Measurements from ENCODE around the gene TUBB6. TPM values are rescaled to one million over a fixed set of nuclear protein-coding genes. Genes with fewer than 3 reads are reported as not detected.

The TUBB6 gene
- total and polyA plus RNA-seq, 11 donors, result 64.8 to 800 (median 126) TPM

DNA sequence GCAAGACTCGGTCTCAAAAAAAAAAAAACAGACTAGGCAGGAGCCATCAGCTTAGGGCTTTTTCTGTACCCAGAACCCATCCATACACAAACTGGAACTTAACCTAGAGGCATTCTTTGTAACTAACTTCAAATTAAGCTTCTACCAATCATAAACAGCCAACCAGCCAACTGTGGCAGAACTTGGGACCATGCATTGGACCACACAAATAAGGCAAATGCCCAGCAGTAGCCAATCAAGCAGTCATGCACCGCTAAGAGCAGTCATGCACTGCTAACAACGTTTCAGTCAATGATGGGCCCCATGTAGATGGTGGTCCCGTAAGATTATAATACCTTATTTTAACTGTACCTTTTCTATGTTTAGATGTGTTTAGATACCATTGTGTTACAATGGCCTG is 22.7 kb downstream of the TUBB6 start:
- peaks cover 0 to 94% (median 77%) of the 10 kb centered on the region in 9 donors for H3K36me3 ChIP-seq
- ATAC-seq (no peak), DNase-seq (peak in 1 of 5 donors; percentile 2)
- no peaks in the 10 kb centered on the region for H3K9me3 ChIP-seq
- H3K4me3 ChIP-seq, result no peak overlapping the region
- 76 to 86% (median 81%) methylated on average over 4 of the region's 4 CpGs for WGBS, 4 donors
- intact Hi-C loops (cut with DNase I), result no loop called here
- no peaks in the 10 kb centered on the region for H3K27me3 ChIP-seq
- TF ChIP-seq POLR2A (IDR thresholded peaks at IDR 0.05), result no peak
- TF ChIP-seq, protein P1, sequence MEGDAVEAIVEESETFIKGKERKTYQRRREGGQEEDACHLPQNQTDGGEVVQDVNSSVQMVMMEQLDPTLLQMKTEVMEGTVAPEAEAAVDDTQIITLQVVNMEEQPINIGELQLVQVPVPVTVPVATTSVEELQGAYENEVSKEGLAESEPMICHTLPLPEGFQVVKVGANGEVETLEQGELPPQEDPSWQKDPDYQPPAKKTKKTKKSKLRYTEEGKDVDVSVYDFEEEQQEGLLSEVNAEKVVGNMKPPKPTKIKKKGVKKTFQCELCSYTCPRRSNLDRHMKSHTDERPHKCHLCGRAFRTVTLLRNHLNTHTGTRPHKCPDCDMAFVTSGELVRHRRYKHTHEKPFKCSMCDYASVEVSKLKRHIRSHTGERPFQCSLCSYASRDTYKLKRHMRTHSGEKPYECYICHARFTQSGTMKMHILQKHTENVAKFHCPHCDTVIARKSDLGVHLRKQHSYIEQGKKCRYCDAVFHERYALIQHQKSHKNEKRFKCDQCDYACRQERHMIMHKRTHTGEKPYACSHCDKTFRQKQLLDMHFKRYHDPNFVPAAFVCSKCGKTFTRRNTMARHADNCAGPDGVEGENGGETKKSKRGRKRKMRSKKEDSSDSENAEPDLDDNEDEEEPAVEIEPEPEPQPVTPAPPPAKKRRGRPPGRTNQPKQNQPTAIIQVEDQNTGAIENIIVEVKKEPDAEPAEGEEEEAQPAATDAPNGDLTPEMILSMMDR (IDR thresholded peaks at IDR 0.05), result no peak
- no peak overlapping the region for H3K27ac ChIP-seq
- H3K4me1 ChIP-seq, result peaks cover 0 to 47% (median 30%) of the 10 kb centered on the region in 12 donors

GRCh38 chr18:12333506-12334290 is 25.7 kb downstream of the TUBB6 start:
- Histone ChIP-seq H3K27ac (peak overlapping the region in 6 of 12 donors; percentile 21 to 51 (median 29)), H3K36me3 (peaks cover 0 to 94% (median 78%) of the 10 kb centered on the region in 9 donors), H3K27me3 (no peaks in the 10 kb centered on the region), H3K4me1 (peaks cover 0 to 51% (median 23%) of the 10 kb centered on the region in 12 donors), H3K4me3 (no peak overlapping the region), H3K9me3 (no peaks in the 10 kb centered on the region)
- DNase-seq, result no peak
- 64 to 71% (median 67%) methylated on average over 10 of the region's 10 CpGs for WGBS, 4 donors
- no peak for TF ChIP-seq POLR2A (IDR thresholded peaks at IDR 0.05)
- TF ChIP-seq, protein P1 (IDR thresholded peaks at IDR 0.05), result no peak
- peak; percentile 5 to 38 (median 11) for ATAC-seq
- intact Hi-C loops (cut with DNase I), result no loop called here

- H3K4me3 ChIP-seq, result no peak overlapping the region
- intact Hi-C loops (cut with DNase I), result no loop called here
- H3K36me3 ChIP-seq, result peaks cover 0 to 93% (median 78%) of the 10 kb centered on the region in 9 donors
- H3K9me3 ChIP-seq, result no peaks in the 10 kb centered on the region
- peak overlapping the region in 5 of 12 donors; percentile 5 to 51 (median 30) for H3K27ac ChIP-seq
- peak in 1 of 5 donors; percentile 73 for DNase-seq
- WGBS, 4 donors, result 25 to 39% (median 33%) methylated on average over 2 of the region's 2 CpGs
- H3K4me1 ChIP-seq, result peaks cover 0 to 55% (median 22%) of the 10 kb centered on the region in 12 donors
- H3K27me3 ChIP-seq, result no peaks in the 10 kb centered on the region
- no peak for TF ChIP-seq POLR2A (IDR thresholded peaks at IDR 0.05)
- TF ChIP-seq, protein P1 (IDR thresholded peaks at IDR 0.05), result no peak
- ATAC-seq, result peak in 3 of 4 donors; percentile 12 to 40 (median 26)
Measured at GRCh38 chr18:12334366-12334808, 26.3 kb downstream of the TUBB6 start.

DNA sequence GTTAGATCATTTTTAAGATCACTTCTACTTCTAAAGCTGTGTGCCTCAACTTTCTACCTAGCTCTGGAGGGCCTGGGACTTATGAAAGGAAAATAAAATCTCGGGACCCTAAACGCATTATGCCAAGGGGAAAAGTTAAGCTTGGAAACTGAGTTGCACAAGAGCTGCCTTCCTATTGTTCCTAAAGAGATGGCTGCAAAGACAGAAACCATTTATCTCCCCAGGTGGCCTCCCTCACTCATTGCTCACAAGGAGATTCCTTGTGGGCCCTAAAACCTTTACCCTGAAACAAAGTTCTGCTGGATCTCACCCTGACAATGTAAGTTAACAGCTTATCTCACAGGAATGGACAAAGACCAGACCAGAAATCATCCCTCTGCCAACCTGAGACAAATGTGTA is 26.8 kb downstream of the TUBB6 start:
- Histone ChIP-seq H3K4me1 (peaks cover 0 to 60% (median 22%) of the 10 kb centered on the region in 12 donors), H3K27ac (peak overlapping the region in 3 of 12 donors; percentile 5 to 24 (median 20)), H3K36me3 (peaks cover 0 to 93% (median 81%) of the 10 kb centered on the region in 9 donors), H3K4me3 (no peak overlapping the region), H3K9me3 (no peaks in the 10 kb centered on the region), H3K27me3 (no peaks in the 10 kb centered on the region)
- intact Hi-C loops (cut with DNase I), result loop anchor here in 1 of 10 donors (5.0 kb wide), 1 partner anchor 37 kb away; no protein-coding TSS in a partner anchor
- TF ChIP-seq, protein P1 (IDR thresholded peaks at IDR 0.05), result no peak
- TF ChIP-seq POLR2A (IDR thresholded peaks at IDR 0.05), result no peak
- WGBS, 4 donors, result 51 to 79% (median 59%) methylated on average over 2 of the region's 2 CpGs
- DNase-seq (no peak), ATAC-seq (no peak)

Measured in heart left ventricle (tissue), 16 donors.